GM20431 (cell line): Measurements from ENCODE around the gene STX8.

Source experiments
- in situ Hi-C: fragments of 300-500 bp; cut with MseI, MboI; formaldehyde crosslinking; loops from one replicate; pipeline ENCODE4 v1.15.0; 2020; ENCODE audit warnings: low sequenced_read_pairs; ENCODE audit not compliant: unreplicated experiment

The STX8 gene

DNA sequence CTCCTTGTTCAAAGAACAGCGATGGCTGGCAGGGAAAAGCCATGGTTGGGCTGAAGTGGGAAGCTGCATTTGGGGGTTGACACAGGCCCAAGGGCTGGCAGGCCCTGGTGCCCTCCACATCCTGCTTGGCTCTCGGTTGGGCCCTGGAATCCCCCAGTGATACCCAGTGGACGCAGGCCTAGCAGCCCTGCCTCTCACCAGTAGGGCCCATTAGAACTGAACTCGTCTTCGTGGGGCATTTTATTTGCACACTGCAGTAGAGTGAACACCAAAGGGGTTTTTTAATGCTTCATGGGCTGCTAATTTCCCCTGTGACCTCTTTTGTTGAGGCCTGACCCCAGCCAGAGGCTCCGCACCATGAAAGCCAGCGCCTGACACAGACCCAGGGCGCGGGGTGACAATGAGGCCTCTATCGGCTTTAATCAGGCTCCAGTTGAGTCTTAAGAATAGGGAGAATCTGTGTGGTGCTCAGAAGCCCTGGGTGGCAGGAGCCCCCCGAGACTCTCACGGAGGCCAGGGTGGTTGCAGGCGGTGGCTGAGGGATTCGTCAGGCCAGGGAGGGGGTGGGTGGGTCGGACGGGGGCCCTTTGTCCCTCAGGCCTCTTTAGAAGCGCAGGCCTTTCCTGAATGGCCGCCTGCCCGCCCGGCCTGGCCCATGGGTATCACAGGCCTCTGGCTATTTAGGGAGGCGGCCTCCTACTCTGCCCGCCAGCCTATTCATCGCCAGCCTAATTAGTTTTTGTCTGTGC is 355.0 kb downstream of the STX8 start:
- in situ Hi-C loops, result no loop called here

DNA sequence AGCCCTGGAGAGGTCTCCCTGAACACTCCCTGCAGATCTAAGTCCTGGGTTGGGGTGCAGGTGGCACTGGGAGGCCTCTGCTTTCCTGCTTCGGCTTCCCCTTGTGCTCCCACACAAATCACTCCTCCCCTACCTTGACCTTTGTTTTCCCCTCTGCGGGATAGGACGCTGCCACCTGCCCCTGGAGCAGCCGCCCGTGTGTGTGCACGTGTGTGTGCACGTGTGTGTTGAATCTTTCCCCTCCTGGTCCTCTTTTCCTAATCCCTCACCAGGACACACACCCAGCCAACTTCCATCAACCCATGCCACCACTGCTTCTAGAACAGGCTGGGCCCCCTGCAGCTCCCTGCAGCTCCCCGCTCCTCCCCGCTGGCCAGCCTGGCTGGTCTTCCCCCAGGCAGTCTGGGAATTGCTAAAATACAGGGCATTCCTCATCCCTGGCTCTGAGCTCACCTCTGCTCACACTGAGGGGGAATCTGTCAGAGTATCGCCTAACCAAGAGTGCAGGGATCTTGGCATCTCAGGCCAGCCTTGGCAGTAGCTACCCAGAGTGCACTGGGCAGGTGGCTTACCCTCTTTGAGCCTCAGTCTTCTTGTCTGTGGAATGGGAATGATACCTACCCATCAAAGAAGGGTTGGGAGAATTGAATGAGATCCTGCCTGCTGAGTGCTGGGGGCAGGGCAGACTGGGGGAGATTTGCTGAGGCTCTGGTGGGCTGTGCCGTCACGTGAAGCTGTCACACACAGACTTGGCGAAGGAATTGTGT is 355.8 kb downstream of the STX8 start:
- in situ Hi-C loops, result no loop called here

DNA sequence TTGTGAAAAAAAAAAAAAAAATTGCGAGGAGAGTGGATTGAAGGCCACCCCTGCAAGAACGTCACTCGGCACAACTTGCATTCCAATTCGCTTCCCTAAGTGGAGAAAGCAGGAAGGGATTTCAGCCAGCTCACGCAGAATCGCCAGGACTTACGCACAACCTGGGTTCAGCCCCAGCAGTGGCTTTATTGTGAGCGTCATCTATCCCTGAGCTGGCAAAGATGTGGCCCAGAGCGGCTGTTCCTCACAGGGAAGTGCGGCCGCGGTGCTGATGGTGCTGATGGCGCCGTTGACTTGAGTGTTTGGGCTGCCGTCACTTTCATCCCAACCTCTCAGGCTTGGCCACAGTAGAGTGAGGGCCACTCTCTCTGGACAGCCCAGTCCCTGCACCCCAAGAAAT is 356.7 kb downstream of the STX8 start:
- in situ Hi-C loops, result no loop called here

DNA sequence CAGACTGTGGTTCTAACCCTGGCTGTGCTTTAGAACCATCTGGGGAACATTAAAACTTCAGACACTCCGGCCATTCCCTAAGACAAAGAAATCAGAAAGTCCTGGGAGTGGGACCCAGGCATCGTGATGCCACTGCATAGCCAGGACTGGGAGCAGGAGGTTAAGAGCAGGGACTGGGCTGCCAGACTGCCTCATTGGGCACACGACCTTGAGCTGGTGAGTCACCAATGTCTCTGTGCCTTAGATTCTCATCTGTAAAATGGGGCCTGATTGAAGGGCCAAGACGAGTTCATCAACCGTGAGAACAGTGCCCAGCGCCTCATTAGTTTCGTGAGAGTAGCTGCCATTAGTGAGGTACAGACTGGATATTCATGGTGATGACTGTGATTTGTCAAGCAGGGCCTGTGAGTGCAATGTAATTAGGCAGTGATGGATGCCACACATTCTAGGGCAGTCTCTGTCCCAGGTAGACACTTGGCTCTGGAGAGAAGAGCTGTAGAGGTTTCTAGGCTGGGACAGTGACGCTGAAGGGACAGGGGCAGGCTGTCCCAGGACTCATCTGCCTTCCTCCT is 357.5 kb downstream of the STX8 start:
- in situ Hi-C loops, result no loop called here

DNA sequence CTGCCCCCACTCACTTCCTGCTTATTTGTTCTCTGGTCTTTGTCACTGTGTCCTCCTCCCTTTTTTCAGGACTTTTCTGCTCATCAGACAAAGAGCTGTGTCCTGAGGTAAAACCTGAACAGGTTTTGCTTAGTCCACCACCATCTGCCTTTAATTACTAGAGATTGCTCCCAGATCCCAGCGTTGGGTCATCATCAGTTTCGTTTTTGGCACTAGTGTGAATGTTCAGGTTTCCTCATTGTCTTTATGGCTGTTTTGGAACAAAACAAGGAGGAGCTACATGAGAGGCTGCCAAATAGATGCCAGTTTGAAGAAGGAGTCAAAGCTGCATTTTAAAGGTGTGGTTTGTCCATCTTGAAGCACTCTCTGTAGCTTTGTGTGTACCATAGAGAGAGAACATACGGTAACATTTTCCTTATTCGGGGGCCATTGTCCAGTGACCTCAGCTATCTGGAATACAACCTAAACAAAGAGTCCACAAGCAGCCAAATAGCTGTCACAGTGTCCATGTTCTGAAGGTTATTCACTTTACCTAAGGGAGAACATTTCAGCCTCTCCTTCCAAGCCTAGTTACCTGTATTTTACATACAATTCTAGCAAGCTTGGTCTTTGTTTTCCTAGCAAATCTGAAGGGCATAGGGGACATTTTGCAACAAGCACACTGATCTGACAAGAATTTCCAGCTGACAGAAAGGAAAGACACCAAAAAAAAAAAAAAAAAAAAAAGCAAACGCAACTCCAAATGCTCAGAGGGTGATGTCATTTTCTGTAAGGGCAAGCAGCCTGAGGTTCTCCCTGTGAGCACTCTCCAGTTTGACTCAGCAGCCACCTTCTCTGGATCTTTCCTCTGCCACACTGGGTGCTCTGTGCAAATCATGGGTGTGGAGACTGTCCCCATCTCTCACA is 358.2 kb downstream of the STX8 start:
- in situ Hi-C loops, result no loop called here

DNA sequence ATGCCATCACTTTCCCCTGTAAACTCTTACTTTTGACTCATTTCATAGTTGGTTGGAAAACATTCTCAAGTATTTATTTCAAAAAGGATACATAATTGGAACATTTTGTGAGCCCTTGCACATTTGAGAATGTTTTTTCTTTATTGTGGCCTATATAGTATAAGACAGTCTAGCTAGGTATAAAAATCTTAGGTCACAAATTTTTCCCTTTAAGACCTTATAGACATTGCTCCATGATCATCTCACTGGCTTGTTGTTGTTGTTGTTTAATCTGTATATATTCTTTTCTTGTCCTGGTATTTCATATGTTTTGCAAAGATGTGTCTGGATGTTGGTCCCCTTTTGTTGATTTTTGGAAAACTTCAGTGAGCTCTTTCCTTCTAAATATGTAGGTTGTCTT is 360.2 kb downstream of the STX8 start:
- in situ Hi-C loops, result no loop called here

DNA sequence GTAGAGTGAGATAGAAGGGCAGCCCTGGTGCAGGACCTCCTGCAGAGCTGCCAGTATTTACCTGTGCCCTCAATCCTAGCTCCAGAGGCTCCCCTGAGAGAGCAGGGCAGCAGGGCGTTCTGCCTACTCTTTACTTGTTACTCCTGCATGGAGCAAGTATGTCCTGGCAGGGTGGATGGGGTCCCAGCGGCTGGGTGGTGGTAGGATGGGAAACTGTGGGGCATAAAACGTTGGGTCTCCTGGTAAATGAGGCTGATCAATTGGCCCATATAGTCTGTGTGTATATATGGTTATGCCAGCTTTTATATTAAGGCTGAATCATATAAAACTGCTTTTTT is 362.3 kb downstream of the STX8 start:
- in situ Hi-C loops, result no loop called here

DNA sequence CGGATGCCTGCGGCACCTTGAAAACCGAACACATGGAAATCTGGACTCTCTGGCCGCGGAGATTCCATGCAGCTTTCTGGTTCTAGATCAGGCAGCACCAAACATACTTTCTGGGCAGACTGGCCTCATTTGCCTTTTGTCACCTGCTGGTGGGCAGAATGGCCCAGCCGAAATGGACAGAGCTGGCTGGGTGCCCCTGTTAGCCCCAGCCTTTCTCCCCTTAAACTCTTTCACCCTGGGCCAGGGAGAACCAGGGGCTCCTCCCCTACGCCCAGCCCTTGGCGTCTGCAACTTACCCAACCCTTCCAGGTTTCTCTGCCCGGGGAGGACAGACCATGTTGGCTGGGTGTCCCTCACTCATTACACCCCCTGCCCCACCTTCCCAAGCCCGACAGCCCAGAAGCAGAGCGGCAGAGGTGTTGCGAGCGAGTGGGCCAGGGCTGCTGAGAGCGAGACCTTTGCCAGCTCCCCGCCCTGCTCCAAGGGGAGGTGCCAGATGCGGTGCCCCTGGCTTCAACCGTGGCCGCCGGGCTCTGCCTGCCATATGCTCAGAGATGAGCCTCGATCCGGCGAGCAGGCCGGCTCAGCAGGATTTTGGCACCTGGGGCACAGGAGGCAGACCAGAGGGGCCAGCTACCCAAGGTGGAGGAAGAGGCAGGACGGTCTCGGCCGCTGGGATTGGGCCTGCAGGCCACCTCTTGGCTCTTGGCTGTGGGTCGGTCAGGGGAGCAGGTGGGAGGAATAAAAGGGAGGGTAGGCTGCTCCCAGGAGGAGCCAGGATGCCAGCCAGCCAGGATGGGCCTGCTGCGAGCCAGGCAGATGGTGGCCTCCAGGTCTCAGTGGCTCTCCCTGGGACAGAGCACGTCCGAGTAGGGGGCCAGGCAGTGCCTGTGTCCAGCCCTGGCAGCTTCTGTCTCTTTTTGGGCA is 363.0 kb downstream of the STX8 start:
- in situ Hi-C loops, result no loop called here

DNA sequence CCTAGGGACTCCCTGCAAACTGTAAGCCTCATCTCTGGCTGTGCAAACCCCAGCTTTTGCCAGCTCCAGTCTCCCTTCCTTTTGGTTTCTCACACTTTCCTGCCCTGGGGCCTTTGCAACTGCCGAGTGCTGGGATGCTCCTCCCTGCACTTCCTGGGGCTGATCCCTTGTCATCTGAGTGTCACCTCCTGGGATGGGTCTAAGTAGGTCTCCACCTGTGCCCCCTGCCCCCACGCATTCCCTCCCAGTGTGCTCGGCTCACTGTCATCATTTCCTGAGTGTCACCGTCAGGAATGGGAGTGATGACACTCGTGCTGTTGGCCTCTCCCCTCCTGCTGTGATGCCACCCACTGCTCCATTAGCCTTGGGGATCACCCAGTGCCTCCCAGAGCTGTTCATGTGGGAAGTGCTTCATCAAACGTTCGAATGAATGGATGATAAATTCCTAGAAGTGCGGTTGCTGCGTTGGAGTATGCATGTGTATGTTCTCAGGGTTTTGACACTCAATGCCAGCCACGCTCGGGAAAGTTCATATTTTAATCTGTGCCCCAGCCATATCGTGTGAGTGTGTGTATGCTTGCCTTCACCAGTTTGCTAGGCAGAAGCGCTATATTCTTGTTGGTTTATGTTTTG is 364.4 kb downstream of the STX8 start:
- in situ Hi-C loops, result no loop called here

DNA sequence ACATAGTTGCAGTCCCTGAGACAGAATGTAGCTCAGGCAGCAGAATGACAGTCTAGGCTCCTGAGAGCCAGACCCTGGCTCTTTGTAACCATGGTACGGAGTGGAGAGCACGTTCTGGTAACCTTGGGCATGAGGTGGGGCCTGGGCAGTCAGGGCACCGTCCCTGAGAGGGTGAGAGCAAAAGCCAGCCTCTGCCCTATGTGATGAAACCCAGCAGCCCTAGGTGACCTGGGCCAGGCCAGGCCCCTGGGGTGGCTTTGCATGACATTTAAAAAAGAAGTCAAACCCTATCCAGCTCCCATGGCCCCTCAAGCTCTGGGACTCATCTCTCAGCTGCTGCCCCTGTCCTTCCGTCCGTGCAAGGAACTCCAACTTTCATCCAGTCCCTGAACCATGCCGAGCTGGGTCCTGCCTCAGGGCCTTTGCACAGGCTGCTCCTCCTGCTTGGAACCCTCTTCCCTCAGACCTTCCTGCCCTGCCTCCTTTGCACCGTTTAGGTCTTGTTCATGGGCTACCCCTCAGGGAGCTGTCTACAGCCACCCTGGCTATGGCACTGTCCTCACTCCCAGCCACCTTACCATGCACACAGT is 365.7 kb downstream of the STX8 start:
- in situ Hi-C loops, result no loop called here

DNA sequence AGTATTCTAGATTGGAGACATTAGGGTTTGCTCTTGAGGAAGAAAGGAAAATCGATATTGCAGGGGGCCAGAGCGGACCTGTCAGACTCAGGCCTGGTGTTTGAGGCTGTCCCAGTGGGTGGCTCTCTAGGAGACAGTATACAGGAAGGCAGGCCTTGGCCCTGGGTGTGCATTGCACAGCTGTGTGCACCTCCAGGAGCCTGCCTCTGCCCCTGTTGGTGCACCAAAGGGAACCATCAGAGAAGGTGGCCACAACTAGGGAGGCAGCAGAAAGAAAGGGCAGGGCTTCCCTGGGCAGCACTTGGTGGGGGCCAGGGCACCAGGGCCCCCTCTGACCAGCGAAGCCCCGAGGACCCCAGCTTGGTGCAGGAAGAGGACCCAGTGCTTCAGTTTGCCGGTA is 366.3 kb downstream of the STX8 start:
- in situ Hi-C loops, result no loop called here

DNA sequence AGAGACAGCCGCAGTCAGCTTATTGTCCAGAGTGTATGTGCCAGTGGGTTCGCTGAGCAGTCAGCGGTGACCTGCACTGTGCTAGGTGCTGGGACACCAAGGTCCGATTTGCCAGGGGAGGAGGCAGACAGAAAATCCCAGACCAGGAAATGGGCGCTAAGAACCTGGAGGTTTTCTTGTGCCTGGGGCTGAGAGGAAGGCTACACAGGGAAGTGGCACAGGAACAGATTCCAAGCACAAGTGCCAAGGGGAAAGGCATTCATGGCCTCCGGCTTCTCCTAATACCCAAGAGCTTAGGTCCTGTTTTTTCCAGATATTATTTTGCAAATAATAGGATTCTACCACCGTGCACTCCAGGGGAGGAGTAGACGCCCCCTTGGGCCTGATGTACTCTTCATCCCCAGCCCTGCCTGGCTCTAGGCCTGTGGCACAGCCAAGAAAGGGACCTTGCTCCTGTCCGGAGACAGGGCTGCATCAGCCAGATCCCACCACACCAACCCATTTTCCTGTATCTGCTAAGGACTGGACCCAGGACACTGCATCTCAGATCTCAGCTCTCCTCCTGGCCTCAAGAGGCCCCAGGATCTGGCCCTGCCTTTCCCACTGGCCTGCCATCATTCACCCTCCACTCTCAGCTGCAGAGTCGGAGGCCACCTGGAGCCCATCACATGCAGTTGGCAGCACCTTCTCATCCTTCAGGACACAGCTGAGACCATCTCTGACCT is 367.1 kb downstream of the STX8 start:
- in situ Hi-C loops, result no loop called here

DNA sequence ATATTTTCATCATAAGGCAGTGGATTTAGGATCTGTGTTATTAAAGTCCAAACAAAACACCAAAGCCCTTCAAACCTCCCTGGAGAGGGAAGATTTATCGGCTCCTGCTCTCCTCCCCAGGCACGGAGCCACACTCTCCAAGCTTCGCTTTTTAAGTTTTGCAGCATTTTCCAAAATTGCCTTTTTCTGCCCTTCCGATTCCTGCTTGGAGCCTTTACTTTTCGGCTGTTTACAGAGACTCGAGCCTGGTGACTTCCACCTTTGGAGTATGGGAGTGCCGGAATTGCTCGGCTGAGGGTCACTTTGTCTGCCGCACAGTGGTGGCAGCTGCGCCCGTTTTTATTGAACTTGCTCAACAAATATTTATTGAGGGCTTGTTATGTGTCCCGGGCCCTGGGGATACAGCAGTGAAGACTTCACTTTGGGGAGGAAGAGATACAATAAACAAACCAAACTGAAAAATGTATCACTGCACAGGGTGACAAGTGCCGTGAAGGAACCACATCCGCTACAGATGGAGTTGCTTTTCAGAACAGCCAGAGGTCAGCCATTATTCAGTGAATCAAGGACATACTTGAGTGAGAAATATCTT is 368.8 kb downstream of the STX8 start:
- in situ Hi-C loops, result no loop called here

DNA sequence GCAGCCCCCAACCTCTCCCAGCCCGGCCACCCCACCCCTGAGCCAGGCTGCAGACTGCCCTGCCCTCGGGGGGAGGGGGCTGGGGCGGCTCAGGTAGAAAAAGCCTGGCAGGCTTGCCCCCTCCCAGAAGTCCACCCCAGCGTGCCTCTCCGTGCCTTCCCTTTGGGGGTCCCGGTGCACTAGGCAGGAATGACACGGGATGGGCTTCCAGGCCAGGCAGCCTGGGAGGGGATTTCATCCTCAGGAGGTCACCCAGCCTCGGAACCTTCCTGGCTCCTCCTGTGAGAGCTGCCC is 369.3 kb downstream of the STX8 start:
- in situ Hi-C loops, result no loop called here

DNA sequence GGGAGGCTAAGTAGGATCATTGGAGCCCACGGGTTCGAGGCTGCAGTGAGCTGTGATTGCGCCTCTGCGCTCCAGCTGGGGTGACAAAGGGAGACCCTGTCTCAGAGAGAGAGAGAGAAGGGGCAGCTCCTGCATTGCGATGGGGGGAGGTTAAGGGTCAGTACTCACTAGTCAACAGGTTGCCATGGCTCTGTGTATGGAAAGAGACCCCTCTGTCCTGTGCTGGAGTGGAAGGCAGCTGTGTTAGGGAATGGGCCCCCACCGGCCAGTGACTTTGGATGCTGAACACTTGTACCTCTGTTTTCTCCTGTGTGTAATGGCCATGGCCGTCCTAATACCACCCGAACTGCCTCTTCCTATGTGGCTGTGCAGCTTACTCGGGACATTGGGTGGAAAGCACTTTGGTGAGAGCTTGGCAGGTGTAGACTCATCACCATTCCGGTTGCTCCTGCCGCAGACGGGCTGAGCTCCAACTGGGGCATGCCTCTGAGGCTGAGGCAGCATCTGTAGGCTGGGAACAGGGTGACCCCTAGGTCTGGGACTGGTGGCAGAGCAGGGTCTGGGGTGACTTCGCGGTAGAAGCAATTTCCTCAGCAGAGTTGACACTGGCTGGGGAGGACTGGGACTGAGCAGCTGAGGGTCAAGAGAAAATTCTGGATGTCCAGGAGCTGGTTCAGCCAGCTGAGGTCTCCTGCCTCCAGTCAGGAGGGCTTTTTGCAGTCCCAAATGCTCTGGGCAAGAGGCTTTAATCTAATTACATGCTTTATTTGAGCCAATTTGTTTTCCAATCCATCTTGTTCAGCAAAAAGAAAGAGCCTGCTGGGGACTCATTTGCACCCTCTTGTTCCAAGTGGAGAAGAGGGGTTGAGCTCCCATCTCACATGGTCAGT is 369.9 kb downstream of the STX8 start:
- in situ Hi-C loops, result no loop called here

DNA sequence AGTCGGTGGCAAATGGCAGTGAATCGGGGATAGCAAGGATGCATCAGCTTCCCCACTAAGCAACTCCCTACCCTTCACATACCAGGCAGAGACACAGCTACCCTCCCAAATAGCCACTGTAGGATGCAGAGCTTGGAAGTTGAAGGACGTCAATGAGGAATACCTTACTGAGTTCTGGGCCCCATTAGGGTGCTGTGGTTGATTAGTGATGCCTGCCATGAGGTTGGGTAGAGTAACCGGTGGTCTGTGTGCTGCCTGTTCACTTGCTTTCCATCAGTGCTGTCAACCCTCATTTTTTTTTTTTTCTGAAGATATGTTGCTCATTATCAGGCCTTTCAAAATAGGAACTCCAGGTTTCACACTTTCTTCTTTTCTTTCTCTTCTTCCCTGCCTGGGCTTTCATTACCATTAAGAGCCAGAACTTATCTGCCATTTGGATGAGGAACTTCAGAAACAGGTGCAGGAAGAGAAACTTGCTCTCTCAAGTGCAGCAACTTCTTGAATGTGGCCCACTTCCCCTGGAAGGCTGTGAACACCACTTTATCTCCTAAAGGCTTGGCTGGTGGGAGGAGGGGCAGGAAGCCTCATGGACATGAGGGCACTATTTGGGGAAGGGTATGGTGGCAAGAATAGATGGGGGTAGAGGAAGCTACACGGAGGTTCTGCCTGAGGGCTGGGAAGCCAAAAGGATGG is 370.8 kb downstream of the STX8 start:
- in situ Hi-C loops, result no loop called here
